Bronchial epithelial cell (primary cell): ENCODE results near the gene QPRT. TPM values are rescaled to one million over a fixed set of nuclear protein-coding genes. Genes with fewer than 3 reads are reported as not detected.

Source experiments
- DNase-seq: peaks from one replicate; pipeline ENCODE4 v3.0.0-alpha.2; 2010; ENCODE audit warnings: low read depth
- FAIRE-seq: peaks from 2 replicates; lab custom pipeline; 2011; peaks lifted over from hg19 to GRCh38; lab: Jason Lieb, UNC
- H3K27me3 ChIP-seq: 2 replicates; pipeline ENCODE4 v1.5.1; 2011; ENCODE audit warnings: low read length; ENCODE audit not compliant: control insufficient read depth, insufficient read depth
- H3K36me3 ChIP-seq: 2 replicates; pipeline ENCODE4 v1.5.1; 2011; ENCODE audit warnings: low read length; ENCODE audit not compliant: control insufficient read depth, insufficient read depth
- H3K4me3 ChIP-seq: 2 replicates; pipeline ENCODE4 v1.5.1; 2011; ENCODE audit warnings: mild to moderate bottlenecking, low read depth, low read length, control low read depth
- CTCF ChIP-seq: IDR thresholded peaks from 2 replicates; pipeline ENCODE4 v1.5.1; 2011; ENCODE audit warnings: mild to moderate bottlenecking, moderate library complexity, low read length, control low read depth, inconsistent platforms; ENCODE audit not compliant: insufficient read depth, severe bottlenecking
- total RNA-seq: library from RNA; depleted of rRNA; stranded (reverse); fragments of >200 nt; gene quantifications from 2 replicates; pipeline ENCODE4 v1.2.1, GENCODE V29; 2014

Gene QPRT
- total RNA-seq, 1 donor from 2014 or later, result 0.79 TPM

GRCh38 chr16:29644338-29644857, 34.6 kb upstream of the QPRT start:
- no peak for FAIRE-seq
- Histone ChIP-seq H3K4me3 (no peak overlapping the region), H3K36me3 (no peaks in the 10 kb centered on the region), H3K27me3 (no peaks in the 10 kb centered on the region)
- TF ChIP-seq CTCF, result no peak
- no peak for DNase-seq

- H3K36me3 ChIP-seq, result no peaks in the 10 kb centered on the region
- H3K4me3 ChIP-seq, result no peak overlapping the region
- no peaks in the 10 kb centered on the region for H3K27me3 ChIP-seq
- TF ChIP-seq CTCF, result no peak
- FAIRE-seq, result no peak
- no peak for DNase-seq
These were observed 33.8 kb upstream of the QPRT start for GRCh38 chr16:29644973-29645693.

DNA sequence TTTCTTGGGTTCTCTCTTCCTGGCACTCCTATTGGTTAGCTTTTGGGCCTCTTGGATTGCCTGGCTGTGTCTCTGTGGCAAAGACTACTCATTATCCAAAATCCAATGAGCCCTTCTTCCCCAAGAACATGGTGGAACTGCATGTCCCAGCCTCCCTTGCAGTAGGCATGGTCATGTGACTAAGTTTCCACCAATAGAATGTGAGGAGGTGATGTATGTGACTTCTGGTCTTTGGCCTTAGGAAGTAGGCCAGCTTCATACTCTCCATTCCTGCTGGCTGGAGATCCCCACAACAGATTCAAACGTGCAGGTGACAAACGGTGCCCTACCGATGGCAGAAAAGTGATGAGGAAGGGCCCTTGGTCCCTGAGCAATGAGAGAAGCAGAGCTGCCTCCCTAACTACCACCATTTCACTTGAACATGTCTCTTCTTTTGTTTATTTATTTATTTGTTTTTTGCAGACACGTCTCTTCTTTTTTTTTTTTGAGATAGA, 33.2 kb upstream of the QPRT start:
- no peak for FAIRE-seq
- no peak overlapping the region for H3K4me3 ChIP-seq

GRCh38 chr16:29646947-29647346, 32.0 kb upstream of the QPRT start:
- H3K27me3 ChIP-seq, result no peaks in the 10 kb centered on the region
- DNase-seq (no peak), FAIRE-seq (no peak)
- no peaks in the 10 kb centered on the region for H3K36me3 ChIP-seq
- no peak for TF ChIP-seq CTCF
- no peak overlapping the region for H3K4me3 ChIP-seq

More for the DNA sequence above, 33.2 kb upstream of the QPRT start:
- no peak for TF ChIP-seq CTCF
- peak; percentile 13 for DNase-seq
- no peaks in the 10 kb centered on the region for H3K36me3 ChIP-seq
- H3K27me3 ChIP-seq, result no peaks in the 10 kb centered on the region

DNA sequence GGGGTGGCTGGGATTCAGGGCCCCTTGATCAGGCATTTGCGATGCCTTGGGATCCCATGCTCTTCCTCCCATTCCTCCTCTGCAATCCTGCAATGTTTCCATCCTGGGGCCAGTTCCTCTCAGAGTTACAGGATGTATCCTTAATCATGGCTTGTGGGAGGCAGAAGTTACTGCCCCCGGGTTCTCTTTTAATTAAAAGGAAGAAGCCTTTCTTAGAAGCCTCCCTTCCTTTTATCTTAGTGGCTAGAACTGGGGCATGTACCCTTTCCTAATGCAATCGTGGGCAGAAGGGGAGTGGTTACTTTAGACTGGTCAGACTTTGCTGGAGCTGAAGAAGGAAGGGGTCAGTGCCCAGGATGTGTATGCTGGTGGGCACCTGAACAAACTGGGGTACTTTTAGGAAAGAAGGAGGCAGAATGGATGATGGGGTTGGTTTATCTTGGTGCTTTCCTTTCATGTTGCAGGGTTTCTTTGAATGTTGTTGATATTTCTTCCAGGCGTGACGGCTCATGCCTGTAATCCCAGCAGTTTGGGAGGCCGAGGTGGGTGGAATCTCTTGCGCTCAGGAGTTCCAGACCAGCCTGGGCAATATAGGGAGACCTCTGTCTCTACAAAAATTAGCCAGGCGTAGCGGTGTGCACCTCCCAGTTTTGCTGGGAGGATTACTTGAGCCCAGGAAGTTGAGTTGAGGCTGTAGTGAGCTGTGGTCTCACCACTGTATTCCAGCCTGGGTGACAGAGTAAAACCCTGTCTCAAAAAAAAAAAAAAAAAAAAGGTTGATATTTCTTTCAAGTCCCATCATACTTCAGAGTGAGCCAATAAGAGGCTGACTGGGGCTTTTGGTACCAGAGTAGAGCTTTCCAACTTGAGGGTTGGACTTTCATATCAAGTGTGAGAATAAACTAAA, 29.1 kb upstream of the QPRT start:
- Histone ChIP-seq H3K27me3 (no peaks in the 10 kb centered on the region), H3K4me3 (no peak overlapping the region), H3K36me3 (no peaks in the 10 kb centered on the region)
- DNase-seq, result no peak
- TF ChIP-seq CTCF, result no peak
- no peak for FAIRE-seq
